PC-3 (cell line): ENCODE data around the gene DGKB. TPM values are rescaled to one million over a fixed set of nuclear protein-coding genes. Genes with fewer than 3 reads are reported as not detected.

ENCODE experiments used
- ATAC-seq: fragments of 200-7000 bp; cut with Tn5 transposase; 2 replicates; pipeline ENCODE4 v1.9.1; 2020; ENCODE audit warnings: mild to moderate bottlenecking, moderate library complexity
- BruUV-seq: library from RNA; stranded (reverse); fragments of 400-500 nt; replicated peaks from 2 replicates; lab custom pipeline; 2021; lab: Mats Ljungman, UMichigan
- CTCF ChIA-PET: fragments of 300-600 bp; sonication (Branson Sonifier 250); formaldehyde crosslinking; loops from one replicate; lab custom pipeline; 2022; ENCODE audit warnings: antibody characterized with exemption; lab: Charles Lee
- POLR2A ChIA-PET: fragments of 300-600 bp; sonication (Branson Sonifier 250); formaldehyde crosslinking; loops from one replicate; lab custom pipeline; 2022; ENCODE audit warnings: antibody characterized with exemption; ENCODE audit not compliant: unreplicated experiment; lab: Charles Lee
- DNase-seq: peaks from one replicate; pipeline ENCODE4 v3.0.0-alpha.2; 2015
- H2AFZ ChIP-seq: fragments of 300-600 bp; sonication (generic); 2 replicates; pipeline ENCODE4 v1.6.0; 2016; ENCODE audit warnings: antibody characterized with exemption, low read length
- H3F3A ChIP-seq: fragments of 300-600 bp; sonication (generic); one replicate; pipeline ENCODE4 v1.6.0; 2017; ENCODE audit warnings: antibody characterized with exemption, low read length, control low read depth, mild to moderate bottlenecking; ENCODE audit not compliant: unreplicated experiment
- H3K27ac ChIP-seq: fragments of 300-600 bp; sonication (generic); 2 replicates; pipeline ENCODE4 v1.5.1; 2016; ENCODE audit warnings: mild to moderate bottlenecking, low read length
- H3K27me3 ChIP-seq: fragments of 300-600 bp; sonication (generic); 2 replicates; pipeline ENCODE4 v1.6.1; 2016; ENCODE audit warnings: low read length, mixed read lengths
- H3K36me3 ChIP-seq: fragments of 300-600 bp; sonication (generic); 2 replicates; pipeline ENCODE4 v1.6.1; 2016; ENCODE audit warnings: low read depth, mixed run types, low read length, mixed read lengths
- H3K4me1 ChIP-seq: fragments of 300-600 bp; sonication (generic); 2 replicates; pipeline ENCODE4 v1.5.1; 2016; ENCODE audit warnings: low read length; ENCODE audit not compliant: insufficient read depth
- H3K4me2 ChIP-seq: fragments of 300-600 bp; sonication (generic); 2 replicates; pipeline ENCODE4 v1.6.0; 2016; ENCODE audit warnings: low read length
- H3K4me3 ChIP-seq: fragments of 300-600 bp; sonication (generic); 2 replicates; pipeline ENCODE4 v1.5.1; 2016; ENCODE audit warnings: mild to moderate bottlenecking, low read length, mixed read lengths
- H3K79me2 ChIP-seq: fragments of 300-600 bp; sonication (generic); 2 replicates; pipeline ENCODE4 v1.6.1; 2017; ENCODE audit warnings: low read length, mixed read lengths
- H3K9ac ChIP-seq: fragments of 300-600 bp; sonication (generic); 2 replicates; pipeline ENCODE4 v1.6.0; 2016; ENCODE audit warnings: mild to moderate bottlenecking, low read length
- H3K9me2 ChIP-seq: fragments of 300-600 bp; sonication (generic); replicated peaks from 2 replicates; pipeline ENCODE4 v1.6.1; 2016; ENCODE audit warnings: mixed run types, low read length, mixed read lengths
- H3K9me3 ChIP-seq: fragments of 300-600 bp; sonication (generic); 2 replicates; pipeline ENCODE4 v1.6.1; 2016; ENCODE audit warnings: low read length, mixed read lengths
- H4K20me1 ChIP-seq: fragments of 300-600 bp; sonication (generic); 2 replicates; pipeline ENCODE4 v1.6.1; 2016; ENCODE audit warnings: low read length, mixed read lengths
- CTCF ChIP-seq: fragments of 300-600 bp; sonication (generic); conservative IDR thresholded peaks from 2 replicates; pipeline ENCODE4 v1.5.1; 2017; ENCODE audit warnings: antibody characterized with exemption, low read depth, mild to moderate bottlenecking, low read length
- EZH2 ChIP-seq: fragments of 300-600 bp; sonication (generic); IDR thresholded peaks from one replicate; pipeline ENCODE4 v1.6.1; 2017; ENCODE audit warnings: antibody characterized with exemption, mild to moderate bottlenecking, low read length; ENCODE audit not compliant: unreplicated experiment
- EZH2phosphoT487 ChIP-seq: fragments of 300-600 bp; sonication (generic); IDR thresholded peaks from 2 replicates; pipeline ENCODE4 v1.6.1; 2018; ENCODE audit warnings: mild to moderate bottlenecking, antibody characterized with exemption, low read length, borderline replicate concordance
- intact Hi-C: fragments of 100-400 bp; cut with micrococcal nuclease; formaldehyde crosslinking; loops from 2 replicates; pipeline ENCODE4 v1.9.0; 2023
- total RNA-seq: library from RNA; depleted of rRNA; stranded (reverse); fragments of >200 nt; gene quantifications from 2 replicates; pipeline ENCODE4 v1.2.3, GENCODE V29; 2014

The DGKB gene
- total RNA-seq, 1 experiment from 2014 or later, result 0.15 TPM

GRCh38 chr7:14842523-14842922 is 60.0 kb downstream of the DGKB start:
- BruUV-seq, result no TSS peak
- Histone ChIP-seq H3K9me3 (no peaks in the 10 kb centered on the region), H3K4me1 (peaks cover 41% of the 10 kb centered on the region), H3K27me3 (no peaks in the 10 kb centered on the region), H3K4me3 (no peak overlapping the region), H2AFZ (no peak overlapping the region), H3K79me2 (no peaks in the 10 kb centered on the region), H3K4me2 (0 out of 2 replicates have a peak overlapping the region, but pooled peaks have one; percentile 38), H3K36me3 (no peaks in the 10 kb centered on the region), H4K20me1 (no peaks in the 10 kb centered on the region), H3K27ac (peak overlapping the region; percentile 30), H3K9me2 (0 out of 2 replicates have a peak, but pooled peaks cover 3% of the 10 kb centered on the region), H3F3A (no peaks in the 10 kb centered on the region), H3K9ac (no peak overlapping the region)
- CTCF ChIA-PET, result no interaction called here
- no peak for ATAC-seq
- POLR2A ChIA-PET, result no interaction called here
- intact Hi-C loops, result no loop called here
- no peak for DNase-seq
- TF ChIP-seq EZH2 (no peak), CTCF (no peak), EZH2phosphoT487 (no peak)

GRCh38 chr7:14841869-14842268 is 60.7 kb downstream of the DGKB start:
- no TSS peak for BruUV-seq
- no peaks in the 10 kb centered on the region for H3K36me3 ChIP-seq
- CTCF ChIA-PET, result no interaction called here
- H3K79me2 ChIP-seq, result no peaks in the 10 kb centered on the region
- H3K4me3 ChIP-seq, result no peak overlapping the region
- H3K9me2 ChIP-seq, result 0 out of 2 replicates have a peak, but pooled peaks cover 3% of the 10 kb centered on the region
- no peaks in the 10 kb centered on the region for H3F3A ChIP-seq
- H3K9ac ChIP-seq, result 0 out of 2 replicates have a peak overlapping the region, but pooled peaks have one; percentile 11
- intact Hi-C loops, result no loop called here
- H4K20me1 ChIP-seq, result no peaks in the 10 kb centered on the region
- no peaks in the 10 kb centered on the region for H3K27me3 ChIP-seq
- peak overlapping the region; percentile 61 for H3K4me2 ChIP-seq
- H3K27ac ChIP-seq, result peak overlapping the region; percentile 59
- DNase-seq, result peak; percentile 63
- H3K9me3 ChIP-seq, result no peaks in the 10 kb centered on the region
- peaks cover 48% of the 10 kb centered on the region for H3K4me1 ChIP-seq
- ATAC-seq, result peak; percentile 77
- no peak overlapping the region for H2AFZ ChIP-seq
- TF ChIP-seq EZH2phosphoT487 (no peak), EZH2 (no peak)
- POLR2A ChIA-PET, result no interaction called here

- H3K9ac ChIP-seq, result peak overlapping the region; percentile 11; the same call in 1 of the 2 replicates
- H3K9me3 ChIP-seq, result no peaks in the 10 kb centered on the region
- intact Hi-C loops, result no loop called here
- peak overlapping the region; percentile 52 for H2AFZ ChIP-seq
- no peaks in the 10 kb centered on the region for H3K36me3 ChIP-seq
- H3K4me3 ChIP-seq, result no peak overlapping the region
- H3K27ac ChIP-seq, result peak overlapping the region; percentile 59
- ATAC-seq, result no peak
- CTCF ChIA-PET, result no interaction called here
- H3K4me1 ChIP-seq, result peaks cover 56% of the 10 kb centered on the region
- 0 out of 2 replicates have a peak, but pooled peaks cover 3% of the 10 kb centered on the region for H3K9me2 ChIP-seq
- POLR2A ChIA-PET, result no interaction called here
- H3K4me2 ChIP-seq, result peak overlapping the region; percentile 61
- no TSS peak for BruUV-seq
- no peaks in the 10 kb centered on the region for H4K20me1 ChIP-seq
- H3F3A ChIP-seq, result no peaks in the 10 kb centered on the region
- H3K27me3 ChIP-seq, result no peaks in the 10 kb centered on the region
- TF ChIP-seq EZH2phosphoT487 (no peak), EZH2 (no peak), CTCF (no peak)
- H3K79me2 ChIP-seq, result no peaks in the 10 kb centered on the region
- peak; percentile 21 for DNase-seq
These were observed 61.5 kb downstream of the DGKB start for GRCh38 chr7:14841086-14841485.
